ENCODE measurements around the gene XPO6.

Gene XPO6

DNA sequence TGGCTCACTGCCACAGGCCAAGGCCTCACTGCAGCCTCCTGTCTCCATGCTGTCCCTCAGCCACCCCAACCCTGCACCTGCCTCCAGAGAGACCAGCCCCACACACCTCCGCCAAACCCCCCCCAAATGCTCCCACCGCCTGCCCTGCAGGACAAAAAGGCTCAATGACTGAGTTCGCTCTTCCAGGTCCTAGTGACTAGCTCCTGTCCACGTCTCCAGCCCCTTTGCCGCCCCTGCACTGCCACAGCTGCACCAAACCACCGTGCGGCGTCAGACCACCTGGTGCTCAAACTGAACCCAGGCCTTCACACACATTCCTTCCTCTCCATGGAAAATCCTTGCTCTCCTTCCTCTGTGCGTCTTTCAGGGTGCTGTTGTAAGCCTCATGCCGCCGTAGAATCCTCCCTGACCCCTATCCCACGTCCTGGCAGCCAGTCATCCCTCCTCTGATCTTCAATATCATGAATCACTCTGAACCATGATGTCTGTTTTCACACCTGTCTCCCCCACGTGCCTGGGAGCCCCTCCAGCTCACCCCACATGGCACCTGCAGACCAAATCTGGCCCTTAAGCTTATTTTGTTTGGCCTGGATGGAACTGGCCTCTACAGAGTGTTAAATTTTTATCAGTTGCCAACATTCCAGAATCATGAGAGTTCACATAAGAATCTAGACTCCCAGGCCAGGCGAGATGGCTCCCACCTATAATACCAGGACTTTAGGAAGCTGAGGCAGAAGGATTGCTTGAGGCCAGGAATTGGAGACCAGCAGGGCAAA is 144.0 kb downstream of the XPO6 start:
- in situ Hi-C loops (cut with HindIII; ENCODE audit: low pct_ligation_motif_present, low sequenced_read_pairs), result no loop called here
- Histone ChIP-seq H3K36me3 (replicated peaks) (no peaks in the 10 kb centered on the region), H3K27ac (no peak overlapping the region), H3K27me3 (replicated peaks) (peaks cover 35% of the 10 kb centered on the region), H3K4me3 (ENCODE audit: low read depth, low read length) (no peak overlapping the region)
- TF ChIP-seq, protein P1, sequence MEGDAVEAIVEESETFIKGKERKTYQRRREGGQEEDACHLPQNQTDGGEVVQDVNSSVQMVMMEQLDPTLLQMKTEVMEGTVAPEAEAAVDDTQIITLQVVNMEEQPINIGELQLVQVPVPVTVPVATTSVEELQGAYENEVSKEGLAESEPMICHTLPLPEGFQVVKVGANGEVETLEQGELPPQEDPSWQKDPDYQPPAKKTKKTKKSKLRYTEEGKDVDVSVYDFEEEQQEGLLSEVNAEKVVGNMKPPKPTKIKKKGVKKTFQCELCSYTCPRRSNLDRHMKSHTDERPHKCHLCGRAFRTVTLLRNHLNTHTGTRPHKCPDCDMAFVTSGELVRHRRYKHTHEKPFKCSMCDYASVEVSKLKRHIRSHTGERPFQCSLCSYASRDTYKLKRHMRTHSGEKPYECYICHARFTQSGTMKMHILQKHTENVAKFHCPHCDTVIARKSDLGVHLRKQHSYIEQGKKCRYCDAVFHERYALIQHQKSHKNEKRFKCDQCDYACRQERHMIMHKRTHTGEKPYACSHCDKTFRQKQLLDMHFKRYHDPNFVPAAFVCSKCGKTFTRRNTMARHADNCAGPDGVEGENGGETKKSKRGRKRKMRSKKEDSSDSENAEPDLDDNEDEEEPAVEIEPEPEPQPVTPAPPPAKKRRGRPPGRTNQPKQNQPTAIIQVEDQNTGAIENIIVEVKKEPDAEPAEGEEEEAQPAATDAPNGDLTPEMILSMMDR (IDR thresholded peaks at IDR 0.05; ENCODE audit: low read depth, low read length, missing control alignments), result no peak
- peak; percentile 65 for DNase-seq

DNA sequence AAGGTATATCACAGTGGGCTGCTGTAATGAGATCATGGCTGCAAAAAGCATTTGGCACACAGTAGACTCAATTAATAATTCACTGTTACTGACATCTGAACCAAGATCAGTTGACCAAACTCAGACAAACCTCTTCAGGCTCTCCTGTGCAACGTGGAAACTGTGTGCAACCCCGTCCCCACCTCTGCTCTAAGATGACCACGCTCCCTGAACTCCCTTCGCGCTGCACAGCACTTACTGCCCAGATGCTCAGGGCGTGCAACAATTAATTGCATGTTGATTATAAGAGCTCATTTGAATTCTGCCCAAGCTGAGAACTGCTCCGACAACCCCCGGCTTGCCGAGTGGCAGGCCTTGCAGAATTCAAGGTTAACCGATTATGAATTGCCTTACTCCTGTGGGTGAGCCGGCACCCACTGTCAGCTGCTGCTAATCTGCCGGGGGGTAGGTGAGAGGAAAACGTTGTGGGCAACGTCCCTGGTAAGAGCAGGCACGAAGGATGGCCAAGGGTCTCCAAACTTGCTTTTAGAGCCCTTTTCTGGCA is 147.0 kb downstream of the XPO6 start:
- H3K27me3 ChIP-seq (replicated peaks), result peaks cover 57% of the 10 kb centered on the region

DNA sequence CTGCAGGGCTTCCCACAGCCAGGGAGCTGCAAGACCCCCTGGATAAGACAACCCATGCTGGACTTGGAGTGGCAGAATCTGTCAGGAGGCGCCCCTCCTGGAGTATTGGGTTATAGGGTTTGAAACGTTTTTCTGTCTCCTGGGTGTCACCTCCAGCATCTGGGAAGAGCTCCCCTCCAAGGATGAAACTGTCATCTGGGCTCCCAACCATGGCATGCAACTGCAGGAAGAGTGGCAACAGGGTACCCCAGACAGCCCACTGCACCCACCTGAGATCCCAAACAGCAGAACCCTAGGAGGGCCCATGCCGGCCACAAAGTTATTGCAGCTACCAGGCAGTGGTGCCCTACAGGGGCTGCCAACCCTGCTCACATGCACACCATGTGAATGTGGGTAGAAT is 147.6 kb downstream of the XPO6 start:
- Histone ChIP-seq H3K27ac (no peak overlapping the region), H3K27me3 (replicated peaks) (peaks cover 62% of the 10 kb centered on the region), H3K4me3 (ENCODE audit: low read depth, low read length) (no peak overlapping the region), H3K36me3 (replicated peaks) (no peaks in the 10 kb centered on the region)
- in situ Hi-C loops (cut with HindIII; ENCODE audit: low pct_ligation_motif_present, low sequenced_read_pairs), result no loop called here
- DNase-seq, result no peak
- TF ChIP-seq, protein P1 (IDR thresholded peaks at IDR 0.05; ENCODE audit: low read depth, low read length, missing control alignments), result no peak

More for the DNA sequence above, 147.0 kb downstream of the XPO6 start:
- in situ Hi-C loops (cut with HindIII; ENCODE audit: low pct_ligation_motif_present, low sequenced_read_pairs), result no loop called here
- no peak for DNase-seq
- Histone ChIP-seq H3K36me3 (replicated peaks) (no peaks in the 10 kb centered on the region), H3K27ac (no peak overlapping the region), H3K4me3 (ENCODE audit: low read depth, low read length) (no peak overlapping the region)
- TF ChIP-seq, protein P1 (IDR thresholded peaks at IDR 0.05; ENCODE audit: low read depth, low read length, missing control alignments), result no peak

DNA sequence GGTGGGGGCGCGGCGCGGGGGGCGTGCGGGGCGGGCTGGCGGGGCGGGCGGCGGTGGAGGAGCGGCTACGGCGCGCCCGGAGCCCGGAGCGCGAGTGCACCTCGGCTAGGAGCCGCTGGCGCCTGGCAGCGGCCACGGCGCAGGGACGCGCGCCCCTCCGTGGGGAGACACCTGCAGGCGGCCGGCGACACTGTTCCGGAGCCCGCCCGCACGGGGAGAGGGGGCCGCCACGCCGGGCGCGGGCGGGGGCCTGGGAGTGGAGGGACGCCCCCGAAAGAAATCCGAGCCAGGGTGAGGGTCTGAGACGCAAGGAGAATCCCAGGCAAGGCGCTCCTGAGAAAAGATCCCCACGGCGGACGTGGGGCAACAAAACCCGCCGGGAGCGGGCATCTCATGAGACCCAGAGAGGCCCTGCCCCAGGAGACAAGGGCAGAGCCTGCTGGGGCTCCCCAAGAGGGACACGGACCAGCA is 148.1 kb downstream of the XPO6 start, which contains the start of gene GSG1L:
TSS of gene GSG1L (minus strand) at position 124 of the 471 bp plus-strand sequence. CDS start 290 bp downstream, outside the sequence.
- no peak within 1 kb of the TSS for H3K27ac ChIP-seq
- no peaks in the 10 kb centered on the region for H3K36me3 ChIP-seq (replicated peaks)
- DNase-seq, result no peak
- H3K27me3 ChIP-seq (replicated peaks), result peaks cover 65% of the 10 kb centered on the region
- in situ Hi-C loops (cut with HindIII; ENCODE audit: low pct_ligation_motif_present, low sequenced_read_pairs), result no loop called here
- TF ChIP-seq, protein P1 (IDR thresholded peaks at IDR 0.05; ENCODE audit: low read depth, low read length, missing control alignments), result no peak
- H3K4me3 ChIP-seq (ENCODE audit: low read depth, low read length), result no peak within 1 kb of the TSS

DNA sequence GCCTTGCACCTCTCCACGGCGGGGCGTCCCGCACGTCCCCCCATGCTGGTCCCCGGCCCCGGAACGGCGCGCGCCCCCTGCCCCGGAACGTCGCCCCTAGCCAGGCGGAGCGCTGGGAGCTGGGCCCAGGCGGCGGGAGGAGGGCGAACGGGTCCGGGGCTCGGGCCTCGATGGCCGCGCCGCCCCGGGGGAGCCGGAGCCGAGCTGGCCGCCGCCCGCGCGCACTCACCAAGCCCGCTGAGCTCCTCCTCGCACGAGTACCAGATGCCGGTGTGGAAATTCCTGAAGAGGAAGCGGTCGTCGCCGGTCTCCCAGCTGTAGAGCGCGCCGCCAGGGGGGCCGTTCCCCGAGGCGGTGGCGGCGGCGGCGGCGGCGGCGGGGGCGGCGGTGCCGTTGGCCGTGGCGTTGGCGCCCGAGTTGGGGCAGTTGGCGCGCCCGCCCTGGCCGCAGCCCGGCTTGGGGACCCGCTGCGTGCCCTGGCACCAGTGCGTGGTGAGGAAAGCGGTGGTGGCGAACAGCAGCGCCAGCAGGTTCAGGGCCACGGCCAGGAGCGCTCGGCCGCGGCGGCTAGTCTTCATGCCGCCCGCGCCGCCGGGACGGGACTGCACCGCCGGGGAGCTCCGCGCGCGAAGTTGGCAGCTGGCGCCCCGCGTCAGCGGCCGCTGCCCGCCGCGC is 148.8 kb downstream of the XPO6 start:
- H3K27me3 ChIP-seq (replicated peaks), result peaks cover 66% of the 10 kb centered on the region
- in situ Hi-C loops (cut with HindIII; ENCODE audit: low pct_ligation_motif_present, low sequenced_read_pairs), result no loop called here
- H3K4me3 ChIP-seq (ENCODE audit: low read depth, low read length), result no peak overlapping the region
- H3K36me3 ChIP-seq (replicated peaks), result no peaks in the 10 kb centered on the region
- H3K27ac ChIP-seq, result no peak overlapping the region
- TF ChIP-seq, protein P1 (IDR thresholded peaks at IDR 0.05; ENCODE audit: low read depth, low read length, missing control alignments), result no peak
- DNase-seq, result no peak

Data from brain microvascular endothelial cell (primary cell).